GM18858 (cell line): ENCODE measurements around the gene ANKRD55.
A peak's percentile ranks its signal among the peaks of the same experiment; 100 is the strongest.
"Not testable (repeated sequence)": the region's sequence is repeated elsewhere in the genome, so short reads cannot be mapped to it uniquely, and the experiment has no call there.

Experiments
- ATAC-seq: cut with Tn5 transposase; IDR thresholded peaks from one replicate; pipeline ENCODE4 v1.9.1; 2021; ENCODE audit not compliant: unreplicated experiment

The ANKRD55 gene

DNA sequence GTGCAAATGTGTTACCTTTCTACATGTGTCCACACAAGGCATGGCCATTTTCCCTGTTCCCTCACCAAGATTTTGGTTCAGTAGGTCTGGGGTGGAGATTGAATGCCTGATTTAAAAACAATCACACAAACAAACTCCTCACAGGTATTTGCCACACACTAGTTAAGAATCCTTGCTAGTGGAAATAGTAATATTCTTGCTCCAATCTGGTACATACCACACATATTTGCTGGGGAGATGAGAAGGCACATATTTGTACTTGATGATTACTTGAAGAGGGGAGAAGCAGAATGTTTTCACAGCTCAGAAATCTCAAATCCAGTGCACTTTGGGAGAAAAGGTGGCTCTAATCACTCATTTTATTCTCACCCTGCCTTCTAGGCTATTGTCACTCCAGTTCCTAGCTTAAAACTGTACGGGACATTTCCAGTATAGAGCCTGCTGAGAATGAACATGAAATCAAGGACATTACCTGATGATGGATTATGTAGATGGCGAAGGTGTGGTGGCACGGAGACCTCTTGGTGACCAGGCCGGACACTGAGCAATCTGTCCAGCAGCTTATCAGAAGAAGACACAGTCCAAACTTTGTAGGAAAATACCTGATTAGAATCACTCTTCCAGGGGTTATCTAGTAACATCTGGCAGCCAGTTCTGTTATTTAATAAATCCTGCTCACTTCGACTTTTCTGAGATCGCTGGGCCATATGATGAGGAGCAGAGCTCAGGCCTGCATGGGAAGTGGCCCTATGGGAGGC is 122.3 kb downstream of the ANKRD55 start:
- ATAC-seq = no peak

DNA sequence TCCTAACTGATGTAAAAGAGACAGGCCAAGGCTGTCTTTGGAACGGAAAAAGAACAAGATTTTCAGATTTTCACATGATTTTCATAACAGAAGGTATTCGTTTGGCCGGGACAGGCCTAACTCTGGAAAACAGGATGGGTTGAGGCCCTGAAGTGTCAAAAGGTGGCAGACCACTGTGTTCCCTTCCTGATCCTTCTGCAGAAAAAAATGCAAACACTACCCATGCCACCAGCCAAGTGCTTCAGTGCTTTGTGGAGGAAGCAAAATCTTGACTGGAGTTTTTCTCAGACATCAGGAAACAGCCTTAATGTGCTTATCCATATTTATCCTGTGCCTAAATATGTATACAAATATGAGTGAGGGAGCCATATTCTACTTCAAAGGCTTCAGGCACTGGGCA is 124.9 kb downstream of the ANKRD55 start:
- no peak for ATAC-seq

DNA sequence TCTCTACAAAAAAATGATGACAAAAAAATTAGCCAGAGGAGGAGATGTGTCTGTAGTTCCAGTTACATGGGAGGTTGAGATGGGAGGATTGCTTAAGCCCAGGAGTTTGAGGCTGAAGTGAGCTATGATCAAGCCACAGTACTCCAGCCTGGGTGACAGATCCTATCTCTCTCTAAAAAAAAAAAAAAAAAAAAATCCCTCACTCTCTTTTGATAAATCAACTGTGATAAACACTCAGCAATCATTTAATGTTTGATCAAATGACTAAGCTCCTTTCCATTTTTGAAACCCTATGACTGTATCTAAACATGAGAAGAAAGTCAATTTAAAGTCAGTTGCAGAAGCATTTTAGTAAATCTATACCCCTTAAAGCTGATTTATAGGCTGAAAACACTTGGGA is 126.3 kb downstream of the ANKRD55 start:
- no peak for ATAC-seq

DNA sequence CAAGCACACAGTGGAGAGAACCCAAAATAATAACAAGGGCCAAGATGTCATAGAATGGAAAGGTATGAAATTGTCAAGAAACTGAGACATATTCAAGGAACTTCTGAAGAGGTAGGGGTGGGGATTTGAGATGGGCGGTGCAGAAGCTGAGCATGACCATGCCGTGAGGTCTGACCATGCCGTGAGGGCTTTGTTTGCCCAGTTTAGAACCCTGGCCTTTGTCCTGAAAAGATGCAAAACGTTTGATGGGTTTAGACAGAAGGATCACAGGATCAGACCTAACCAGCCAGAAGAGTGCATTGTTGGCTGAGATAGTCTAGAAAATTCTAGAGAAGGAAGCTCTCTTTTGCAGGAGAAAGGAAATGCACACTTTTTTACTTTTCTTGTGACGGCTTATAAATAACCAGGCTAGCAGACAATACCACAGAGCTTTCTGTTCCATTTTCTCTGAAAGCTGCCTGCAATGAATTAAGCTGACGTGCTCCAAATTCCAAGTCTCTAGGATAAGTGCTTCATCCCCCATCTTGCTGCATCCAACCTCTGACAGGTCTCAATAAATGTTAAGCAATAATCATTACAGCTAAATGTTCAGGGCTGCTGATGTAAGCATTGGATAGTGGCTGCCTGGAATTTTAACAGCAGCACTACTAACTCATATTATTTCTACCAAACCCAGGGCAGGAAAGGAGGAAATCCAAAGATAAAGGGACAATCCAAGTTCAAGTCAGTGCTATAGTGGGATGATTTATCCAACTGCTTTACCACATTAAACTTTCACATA is 127.4 kb downstream of the ANKRD55 start:
- ATAC-seq = no peak

DNA sequence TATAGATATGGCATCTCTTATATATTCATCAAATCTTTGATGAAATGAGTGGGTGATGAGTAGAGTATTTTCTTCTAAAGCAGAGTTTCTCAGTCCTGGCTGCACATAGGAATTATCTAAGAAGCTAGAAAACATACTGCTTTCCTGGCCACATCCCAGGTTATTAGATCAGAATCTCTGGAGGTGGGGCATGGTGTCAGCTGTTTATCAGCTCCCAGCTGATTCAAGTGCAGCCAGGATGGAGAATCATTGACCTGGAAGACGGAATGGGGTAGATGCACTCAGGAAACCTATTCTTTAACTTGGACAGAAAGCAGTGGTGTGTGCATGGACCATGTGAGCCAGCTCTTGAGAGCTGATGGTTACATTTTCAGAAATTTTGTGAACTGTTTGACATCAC is 130.2 kb downstream of the ANKRD55 start:
- no peak for ATAC-seq

DNA sequence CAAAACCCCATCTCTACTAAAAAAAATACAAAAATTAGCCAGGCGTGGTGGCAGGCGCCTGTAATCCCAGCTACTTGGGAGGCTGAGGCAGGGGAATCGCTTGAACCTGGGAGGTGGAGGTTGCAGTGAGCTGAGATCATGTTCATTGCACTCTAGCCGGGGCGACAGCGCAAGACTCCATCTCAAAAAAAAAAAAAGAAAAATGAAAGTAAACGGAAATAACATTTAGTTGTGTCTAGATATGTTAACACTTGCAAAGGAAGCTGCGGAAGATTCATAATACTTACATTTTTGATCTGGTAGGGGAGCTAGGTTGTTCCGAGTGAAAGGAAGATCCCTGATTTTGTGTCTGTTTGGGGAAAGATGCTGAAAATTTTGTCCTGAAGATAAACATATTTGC is 130.9 kb downstream of the ANKRD55 start:
- not testable (repeated sequence) for ATAC-seq

DNA sequence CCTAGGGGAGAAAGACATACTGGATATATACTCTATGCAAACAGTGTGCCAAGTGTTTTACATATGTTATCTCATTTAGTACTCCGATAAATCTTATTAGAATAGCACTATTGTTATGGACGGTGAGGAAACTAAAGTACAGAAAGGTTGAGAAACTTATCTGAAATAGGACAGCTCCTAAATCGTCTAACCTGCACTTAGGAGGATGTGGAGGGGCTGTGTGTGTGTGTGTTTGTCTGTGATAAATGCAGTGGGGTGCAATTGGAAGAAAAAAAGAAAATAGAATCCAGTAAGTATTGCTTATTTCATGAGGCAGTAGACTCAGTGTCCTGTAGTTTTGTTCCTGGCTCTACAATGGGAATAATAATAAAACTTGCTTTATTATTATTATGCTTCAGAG is 131.9 kb downstream of the ANKRD55 start:
- ATAC-seq = no peak

DNA sequence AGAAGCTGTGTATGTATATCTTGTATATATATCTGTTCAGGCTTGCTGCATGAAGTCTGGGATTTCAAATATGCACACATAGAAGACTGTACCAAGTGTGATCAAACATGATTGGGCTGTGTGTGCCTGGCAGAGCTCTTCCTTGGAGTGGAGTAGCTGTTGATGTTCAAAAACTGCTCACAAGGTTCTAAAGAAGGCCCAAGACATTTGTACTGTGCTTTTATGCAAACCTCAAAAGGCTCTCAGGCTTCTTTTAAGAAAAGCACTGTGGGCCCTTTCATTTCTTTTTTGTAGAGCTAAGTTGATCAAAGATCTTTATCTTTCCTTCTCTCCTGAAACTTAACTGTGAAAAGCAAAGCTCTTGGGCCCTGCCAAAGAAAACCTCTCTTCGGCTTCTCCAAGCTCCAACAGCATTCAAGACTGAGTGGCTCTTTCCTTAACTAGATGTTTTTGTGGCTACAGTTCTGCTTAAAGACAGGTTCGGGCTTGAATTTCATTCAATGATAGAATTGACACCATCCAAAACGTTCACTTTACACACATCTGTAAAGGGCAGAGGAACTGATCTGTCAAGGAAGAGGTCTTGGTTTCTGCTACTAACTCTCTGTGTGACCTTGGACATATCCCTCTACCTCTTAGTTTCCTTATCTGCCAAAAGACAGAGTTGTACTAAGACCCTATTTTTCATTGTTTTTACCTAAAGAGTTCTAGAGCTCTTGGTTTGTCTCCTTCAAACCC is 132.5 kb downstream of the ANKRD55 start:
- no peak for ATAC-seq

DNA sequence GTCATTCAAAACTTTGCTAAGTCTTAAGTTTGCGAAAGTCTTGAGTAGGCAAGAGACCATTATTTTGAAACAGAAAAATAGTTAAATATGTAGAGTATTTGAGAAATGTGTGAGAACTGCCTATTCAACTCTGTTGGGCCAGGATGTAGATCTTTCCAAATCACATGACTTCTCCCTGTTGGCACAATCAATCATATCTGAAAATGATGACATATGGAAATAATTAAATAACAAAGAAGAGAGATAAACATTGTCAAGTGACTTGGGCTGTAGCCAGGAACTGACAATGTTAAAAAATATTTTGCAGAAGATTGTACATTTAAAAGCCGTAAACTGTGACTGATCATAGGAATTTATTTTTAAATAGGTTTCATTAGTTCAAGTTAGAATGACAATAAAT is 133.8 kb downstream of the ANKRD55 start:
- no peak for ATAC-seq

DNA sequence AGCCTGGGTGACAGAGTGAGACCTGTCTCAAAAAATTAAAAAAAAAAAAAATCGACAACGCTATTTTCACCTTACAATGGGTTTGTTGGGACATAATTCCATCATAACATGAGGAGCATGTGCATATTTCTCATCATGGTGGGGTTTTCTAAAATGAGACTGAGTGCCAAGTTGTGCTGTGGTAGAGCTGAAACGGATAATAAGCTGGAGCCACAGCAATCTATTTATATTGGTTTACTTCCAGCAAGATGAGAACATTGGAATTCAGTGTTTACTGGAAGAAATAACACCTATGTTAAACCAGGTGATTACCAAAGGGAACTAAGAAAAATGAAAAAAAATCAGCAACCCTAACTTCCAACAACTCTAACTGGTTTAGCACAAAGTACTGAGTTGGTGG is 136.1 kb downstream of the ANKRD55 start:
- ATAC-seq = no peak

DNA sequence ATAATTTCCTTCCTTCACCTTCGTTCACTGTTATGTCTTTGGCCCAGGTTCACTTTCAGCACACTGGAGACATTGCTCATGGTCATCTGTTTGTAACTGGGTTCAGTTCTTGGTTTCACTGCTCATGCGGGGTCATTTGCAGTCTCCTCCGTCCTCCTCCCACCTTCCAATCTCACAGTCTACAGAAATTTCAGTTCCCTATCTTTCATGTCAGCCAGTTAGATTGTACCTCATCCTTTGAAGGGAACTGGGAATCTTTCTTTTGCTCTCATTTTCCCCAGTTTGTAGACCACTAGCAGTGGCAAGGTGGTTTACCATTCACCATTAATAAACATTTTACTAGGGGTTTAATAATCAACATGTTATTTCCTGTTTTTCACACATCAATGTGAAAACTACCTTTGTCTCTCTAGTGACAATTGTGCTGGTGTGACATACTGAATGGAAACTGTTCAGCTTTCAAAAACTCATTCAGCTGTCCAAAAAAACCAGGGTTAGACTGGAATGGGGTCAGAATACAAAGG is 137.5 kb downstream of the ANKRD55 start:
- ATAC-seq = peak; percentile 65

DNA sequence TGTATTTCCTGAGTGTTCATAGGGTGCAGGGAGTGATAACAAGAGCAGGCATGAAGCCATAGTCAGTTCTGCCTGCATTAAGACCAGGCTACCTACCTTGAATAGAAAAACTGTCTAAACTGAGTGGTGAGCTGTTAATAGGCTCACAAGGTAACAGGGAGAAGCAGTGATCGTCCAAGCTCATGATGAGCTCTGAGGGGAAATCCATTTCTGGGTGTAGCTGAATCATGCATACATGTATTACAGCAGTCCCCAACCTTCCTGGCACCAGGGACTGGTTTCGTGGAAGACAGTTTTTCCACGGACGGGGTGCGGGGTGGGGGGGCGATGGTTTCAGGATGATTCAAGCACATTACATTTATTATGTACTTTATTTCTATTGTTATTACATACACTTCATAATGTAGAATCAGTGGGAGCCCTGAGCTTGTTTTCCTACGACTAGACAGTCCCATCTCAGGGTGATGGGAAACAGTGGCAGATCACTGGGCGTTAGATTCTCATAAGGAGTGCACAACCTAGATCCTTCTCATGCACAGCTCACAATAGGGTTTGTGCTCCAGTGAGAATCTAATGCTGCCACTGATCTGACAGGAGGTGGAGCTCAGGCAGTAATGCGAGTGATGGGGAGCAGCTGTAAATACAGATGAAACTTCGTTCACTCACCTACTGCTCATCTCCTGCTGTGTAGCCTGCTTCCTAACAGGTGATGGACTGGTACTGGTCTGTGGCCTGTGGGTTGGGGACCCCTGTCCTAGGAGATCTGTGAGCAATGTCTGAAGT is 138.4 kb downstream of the ANKRD55 start:
- ATAC-seq = peak; percentile 35

DNA sequence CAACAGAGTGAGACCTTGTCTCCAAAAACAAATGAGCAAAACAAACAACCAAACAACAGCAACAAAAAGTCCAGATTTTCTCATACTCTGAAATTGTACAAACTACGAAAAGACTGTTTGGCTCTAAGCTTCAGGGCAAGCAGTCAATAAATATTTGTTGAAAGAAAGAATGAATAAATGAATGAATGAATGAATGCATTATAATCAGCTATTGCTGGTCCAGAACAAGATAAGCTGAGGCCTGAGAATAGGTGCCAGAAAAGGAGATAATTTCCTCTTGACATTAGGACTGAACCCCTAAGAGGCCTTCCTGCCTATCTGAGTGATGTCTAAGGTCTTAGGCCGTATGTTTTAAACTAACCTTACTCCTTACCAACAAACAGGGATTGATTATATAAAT is 139.2 kb downstream of the ANKRD55 start:
- ATAC-seq = no peak

DNA sequence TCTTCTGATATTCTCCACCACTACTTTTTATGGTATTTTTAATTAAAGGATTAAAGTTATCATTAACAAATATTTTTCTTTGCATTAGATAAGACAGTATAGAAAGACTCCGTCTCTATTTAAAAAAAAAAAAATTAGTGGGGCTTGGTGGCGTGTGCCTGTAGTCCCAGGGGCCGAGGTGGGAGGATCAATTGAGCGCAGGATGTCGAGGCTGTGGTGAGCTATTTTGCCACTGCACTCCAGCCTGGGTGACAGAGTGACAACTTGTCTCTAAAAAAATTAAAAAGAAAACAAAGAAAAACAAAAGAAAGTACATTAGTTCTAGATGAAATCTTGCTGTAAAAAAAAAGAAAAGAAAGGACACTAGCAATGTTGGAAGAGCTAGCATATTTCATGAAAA is 141.0 kb downstream of the ANKRD55 start:
- no peak for ATAC-seq

DNA sequence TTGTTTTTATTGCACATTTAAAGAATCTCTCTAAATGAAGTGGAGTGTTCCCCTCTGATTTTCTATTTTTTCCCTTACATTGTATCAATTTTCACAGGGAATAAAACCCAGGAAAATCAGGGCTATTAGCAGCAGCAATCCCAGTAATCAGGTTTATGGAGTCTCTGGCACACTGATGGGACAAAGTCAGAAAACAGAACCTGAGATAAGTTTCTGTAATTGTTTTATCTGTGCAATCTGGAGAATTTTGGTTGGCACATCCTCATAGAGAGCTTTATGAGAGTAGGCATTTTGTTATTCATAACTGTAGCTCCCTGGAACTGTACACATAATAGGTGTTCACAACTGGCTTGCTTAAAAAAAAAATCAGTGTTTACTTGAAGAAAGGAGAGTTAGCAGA is 141.5 kb downstream of the ANKRD55 start:
- no peak for ATAC-seq

DNA sequence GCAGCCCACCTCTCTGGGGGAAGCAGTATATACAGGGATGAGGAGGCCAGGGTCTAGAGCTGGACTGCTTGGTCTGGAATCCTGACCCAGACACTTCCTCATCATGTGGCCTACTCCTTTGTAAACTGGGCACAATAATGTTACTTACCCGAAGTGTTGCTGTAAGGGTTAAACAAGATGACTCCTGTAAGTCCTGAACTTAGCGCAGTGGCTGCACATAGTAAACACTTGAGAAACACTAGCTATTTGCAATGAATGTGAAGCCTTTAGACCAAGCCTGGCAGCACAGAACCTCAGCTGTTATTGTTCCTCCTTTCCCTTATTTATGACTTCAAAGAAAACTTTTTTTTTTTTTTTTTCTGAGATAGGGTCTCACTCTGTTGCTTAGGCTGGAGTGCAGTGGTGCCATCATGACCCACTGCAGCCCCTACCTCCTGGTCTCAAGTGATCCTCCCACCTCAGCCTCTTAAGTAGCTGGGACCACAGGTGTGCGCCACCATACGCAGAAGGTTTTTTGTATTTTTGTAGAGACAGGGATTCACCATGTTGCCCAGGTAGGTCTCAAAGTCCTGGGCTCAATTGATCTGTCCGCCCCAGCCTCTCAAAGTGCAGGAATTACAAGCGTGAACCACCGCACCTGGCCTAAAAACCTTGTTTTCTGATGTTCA is 142.2 kb downstream of the ANKRD55 start:
- no peak for ATAC-seq

DNA sequence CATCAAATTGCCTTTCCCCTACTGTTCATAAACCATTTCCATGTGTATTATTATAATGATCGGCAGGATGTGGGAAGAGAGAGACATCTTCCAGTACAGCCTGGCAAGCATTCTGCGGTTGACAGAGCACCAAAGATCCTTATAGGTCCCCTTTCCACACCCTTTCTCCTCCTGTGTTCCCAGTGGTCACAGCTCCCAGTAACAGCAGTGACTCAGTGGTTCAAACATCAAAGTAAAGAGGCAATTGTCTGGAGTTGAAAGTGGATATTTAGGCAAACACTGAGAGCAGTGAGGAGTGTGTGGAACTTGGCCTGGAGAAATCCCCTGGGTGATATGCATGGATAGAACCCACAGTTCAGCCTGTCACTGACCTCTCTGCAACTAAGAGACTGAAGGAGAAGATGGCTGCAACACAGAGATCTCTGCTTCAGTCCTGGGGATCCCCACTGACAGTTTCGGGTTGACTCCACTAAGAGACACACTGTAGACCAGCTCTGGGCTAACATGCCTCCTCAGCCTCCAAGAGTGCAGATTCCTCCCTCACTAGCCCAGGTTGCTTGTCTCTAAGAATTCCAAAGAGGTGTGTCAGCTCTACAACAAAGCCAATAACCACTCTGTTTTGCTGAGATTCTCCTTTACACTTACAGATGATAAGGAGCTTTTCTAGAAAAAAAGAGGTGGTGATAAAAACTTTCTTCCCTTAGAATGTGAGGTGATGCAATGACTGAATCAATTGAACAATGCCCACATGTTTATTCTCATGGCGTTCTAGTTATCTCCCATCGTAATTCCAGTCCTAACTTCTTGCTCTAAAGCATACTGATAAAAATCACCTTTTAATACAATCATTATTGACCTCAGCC is 143.9 kb downstream of the ANKRD55 start:
- ATAC-seq = peak; percentile 90

DNA sequence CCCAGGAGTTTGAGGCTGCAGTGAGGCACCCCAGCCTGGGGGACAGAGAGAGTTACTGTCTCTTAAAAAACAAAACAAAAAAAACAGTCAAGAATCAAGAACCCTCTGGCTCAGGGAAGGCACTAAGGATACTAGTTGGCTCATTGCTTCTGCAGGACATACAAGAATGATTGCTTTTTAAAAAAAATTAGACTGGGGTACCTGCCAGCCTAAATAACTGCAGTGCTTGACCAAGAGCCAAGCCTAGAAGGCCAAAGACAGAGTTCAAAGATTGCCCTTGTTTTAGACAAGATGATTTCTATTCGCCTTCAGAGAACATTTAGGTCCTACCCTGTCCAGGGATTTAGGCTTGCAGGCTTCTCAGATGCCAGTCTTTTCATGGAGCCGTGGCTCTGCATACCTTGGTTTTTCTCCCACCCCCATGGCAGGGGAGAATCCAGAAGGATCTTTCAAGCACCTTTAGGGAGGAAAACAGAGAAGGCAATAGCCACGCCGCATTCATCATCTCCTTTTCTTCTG is 144.6 kb downstream of the ANKRD55 start:
- ATAC-seq = no peak

DNA sequence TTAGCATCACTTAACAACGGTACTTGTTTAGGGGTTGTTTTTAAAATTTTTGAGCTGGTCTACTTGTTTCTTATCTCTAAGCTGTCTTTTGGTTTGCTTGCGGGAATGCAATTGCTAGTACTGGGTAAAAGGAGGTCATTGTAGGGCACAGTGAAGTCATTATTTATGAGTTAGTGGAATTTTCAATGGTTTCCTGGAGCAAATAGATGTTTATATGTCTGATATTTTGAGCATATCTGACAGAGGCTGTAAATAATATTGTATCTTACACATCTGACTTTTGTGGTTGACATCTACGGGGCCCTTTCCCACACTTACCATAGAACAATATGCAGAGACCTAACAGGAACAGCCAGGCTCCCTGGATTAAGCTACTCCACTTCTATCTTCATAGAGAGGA is 147.9 kb downstream of the ANKRD55 start:
- ATAC-seq = no peak
